ENCODE measurements around the gene RHD.
"Not testable (repeated sequence)": the region's sequence is repeated elsewhere in the genome, so short reads cannot be mapped to it uniquely, and the experiment has no call there.

Gene RHD

DNA sequence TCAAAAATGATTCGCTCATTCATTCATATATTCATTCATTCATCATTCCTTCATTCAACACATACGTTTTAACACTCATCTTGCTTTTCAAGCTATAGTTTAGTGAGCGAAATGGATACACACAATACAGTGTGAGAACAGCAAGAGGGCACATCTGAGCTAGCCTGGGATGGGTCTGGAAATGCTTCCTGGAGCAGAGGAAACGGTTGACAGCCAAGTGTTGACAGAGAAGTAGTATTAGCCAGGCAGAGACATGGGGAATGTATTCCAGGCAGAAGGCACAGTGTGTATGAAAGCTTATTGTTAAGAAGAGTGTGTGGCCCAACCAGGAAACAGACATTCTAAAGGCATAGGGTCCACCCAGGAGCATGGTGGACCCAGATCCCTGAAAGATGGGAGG is 32.6 kb downstream of the RHD start:
- not testable (repeated sequence) for DNase-seq

DNA sequence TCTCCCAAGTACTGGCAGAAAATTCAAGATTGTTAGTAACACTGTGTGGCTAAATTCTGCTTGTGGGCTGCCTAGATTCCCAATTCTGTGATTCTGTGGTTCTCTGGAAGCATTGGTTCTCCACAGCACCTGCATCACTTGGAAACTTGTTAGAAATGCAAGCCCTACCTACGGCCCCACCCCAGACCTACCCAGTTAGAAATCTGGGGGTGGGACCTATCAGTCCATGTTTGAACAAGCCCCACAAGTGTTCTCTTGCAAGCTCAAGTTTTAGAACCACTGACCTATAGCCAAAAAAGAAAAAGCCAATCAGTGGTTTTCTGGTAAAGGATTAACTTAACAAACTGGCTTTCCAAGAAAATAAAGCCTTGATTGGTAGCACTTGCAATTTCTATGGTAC is 35.9 kb downstream of the RHD start:
- DNase-seq = not testable (repeated sequence)

DNA sequence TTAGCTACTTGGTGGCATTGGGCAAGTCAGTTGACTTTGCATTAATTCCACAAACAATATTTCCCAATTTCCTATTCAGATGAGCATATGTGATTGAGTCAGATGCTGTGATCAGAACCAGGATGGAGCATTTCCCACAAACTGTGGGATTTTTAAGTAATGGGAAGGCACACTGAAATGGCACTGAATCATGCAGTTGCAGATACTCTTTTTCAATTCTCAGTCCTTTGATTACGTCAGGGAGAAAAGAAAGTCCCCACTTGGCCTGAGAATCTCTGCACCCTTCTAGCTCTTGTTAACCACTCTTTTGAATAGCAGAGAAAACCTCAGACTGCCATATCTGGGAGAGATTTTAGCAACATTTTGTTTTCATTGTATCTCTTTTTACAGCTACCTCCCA is 36.8 kb downstream of the RHD start:
- DNase-seq = not testable (repeated sequence)

DNA sequence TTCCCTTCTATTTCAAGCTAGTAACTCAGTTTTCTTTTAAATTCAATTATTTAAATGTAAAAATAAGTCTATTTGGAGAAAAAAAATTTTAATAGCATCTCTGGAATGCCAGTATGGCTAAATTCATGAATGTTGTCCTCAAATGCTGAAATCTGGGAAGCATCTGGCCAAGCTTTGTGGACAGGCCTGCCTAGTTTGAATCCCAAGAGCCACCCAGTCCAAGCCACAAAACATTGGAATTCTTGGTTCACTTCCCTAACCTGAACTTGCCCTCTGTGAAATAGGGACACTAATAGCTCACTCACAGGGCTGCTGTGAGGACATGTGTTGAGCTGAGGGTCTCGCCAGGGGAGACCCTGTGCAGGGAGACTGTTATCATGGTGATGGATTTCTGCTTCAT is 37.2 kb downstream of the RHD start:
- not testable (repeated sequence) for DNase-seq

DNA sequence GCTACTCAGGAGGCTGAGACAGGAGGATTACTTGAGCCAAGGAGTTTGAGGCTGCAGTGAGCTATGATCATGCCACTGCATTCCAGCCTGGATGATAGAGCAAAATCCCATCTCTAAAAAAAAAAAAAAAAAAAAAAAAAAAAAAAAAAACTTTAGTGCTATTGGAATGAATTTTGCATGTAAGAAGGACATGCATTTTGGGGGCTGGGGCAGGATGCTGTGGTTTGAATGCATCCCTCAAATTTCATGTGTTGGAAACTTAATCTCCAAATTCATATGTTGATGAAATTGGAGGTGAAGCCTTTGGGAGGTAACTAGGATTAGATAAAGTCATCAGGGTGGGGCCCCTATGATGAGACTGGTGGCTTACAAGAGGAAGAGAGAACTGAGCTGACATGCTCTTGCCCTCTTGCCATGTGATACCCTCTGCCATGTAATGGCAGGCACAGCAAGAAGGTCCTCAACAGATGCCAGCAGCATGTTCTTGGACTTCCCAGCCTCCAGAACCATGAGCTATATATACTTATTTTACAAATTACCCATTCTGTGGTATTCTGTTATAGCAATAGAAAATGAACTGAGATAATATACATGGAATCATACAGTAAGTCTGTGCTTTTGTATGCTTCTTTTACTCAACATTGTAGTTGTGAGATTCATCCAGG is 40.6 kb downstream of the RHD start:
- DNase-seq = not testable (repeated sequence)

- peak in 15 of 56 donors; percentile 0 to 74 (median 24) for DNase-seq
Measured at GRCh38 chr1:25320314-25320938, 48.1 kb downstream of the RHD start.

DNA sequence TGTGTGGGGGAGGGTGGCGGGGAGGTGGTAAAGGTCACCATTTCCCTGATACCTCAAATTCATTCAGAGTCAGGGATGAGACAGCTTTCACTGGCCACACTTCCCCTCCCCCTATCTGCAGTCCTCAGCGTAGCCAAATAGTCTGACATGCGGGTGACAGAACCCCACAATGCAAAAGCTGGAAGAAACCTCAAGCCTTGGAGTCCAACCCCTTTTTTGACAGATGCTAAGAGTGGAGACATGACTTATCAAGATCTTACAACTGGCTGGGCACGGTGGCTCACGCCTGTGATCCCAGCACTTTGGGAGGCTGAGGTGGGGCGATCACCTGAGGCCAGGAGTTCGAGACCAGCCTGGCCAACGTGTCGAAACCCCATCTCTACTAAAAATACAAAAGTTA is 49.8 kb downstream of the RHD start:
- not testable (repeated sequence) for DNase-seq

GRCh38 chr1:25324407-25324806 is 52.1 kb downstream of the RHD start:
- DNase-seq = not testable (repeated sequence)

DNA sequence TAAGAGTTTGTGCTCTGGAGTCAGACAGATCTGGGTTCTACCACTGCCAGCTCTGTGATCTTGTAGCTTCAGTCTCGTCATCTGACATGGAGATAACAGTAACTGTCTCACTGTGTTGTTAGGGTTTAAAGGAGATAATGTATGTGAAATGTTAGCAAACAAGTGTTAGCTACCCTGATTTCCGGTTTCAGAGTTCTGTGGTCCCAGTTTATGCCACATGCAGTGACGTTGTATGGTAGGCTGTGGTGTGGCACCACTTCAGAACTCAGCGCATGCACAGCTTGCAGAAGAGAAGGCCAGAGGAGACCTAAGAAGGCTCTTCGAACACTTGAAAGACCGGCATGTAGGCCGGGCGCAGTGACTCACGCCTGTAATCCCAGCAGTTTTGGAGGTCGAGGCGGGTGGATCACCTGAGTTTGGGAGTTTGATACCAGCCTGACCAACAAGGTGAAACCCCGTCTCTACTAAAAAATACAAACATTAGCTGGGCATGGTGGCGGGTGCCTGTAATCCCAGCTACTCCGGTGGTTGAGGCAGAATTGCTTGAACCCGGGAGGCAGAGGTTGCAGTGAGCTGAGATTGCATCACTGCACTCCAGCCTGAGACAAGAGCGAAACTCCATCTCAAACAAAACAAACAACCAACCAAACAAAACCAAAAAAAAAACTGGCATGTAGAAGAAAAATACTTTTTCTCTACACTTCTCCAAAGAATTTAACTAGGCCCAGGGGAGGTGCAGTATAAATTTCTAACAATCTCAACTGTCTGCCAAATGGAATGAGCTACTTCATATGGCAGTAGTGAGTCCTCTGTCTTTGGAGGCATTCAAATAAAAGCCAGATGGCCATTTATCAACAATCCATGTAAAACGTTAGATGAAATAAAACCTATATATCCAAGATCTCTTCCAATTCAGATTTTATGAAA is 55.8 kb downstream of the RHD start:
- DNase-seq = not testable (repeated sequence)

GRCh38 chr1:25328791-25329185 is 56.5 kb downstream of the RHD start:
- DNase-seq = not testable (repeated sequence)

- DNase-seq = not testable (repeated sequence)
Measured at GRCh38 chr1:25329336-25329735, 57.0 kb downstream of the RHD start.

DNA sequence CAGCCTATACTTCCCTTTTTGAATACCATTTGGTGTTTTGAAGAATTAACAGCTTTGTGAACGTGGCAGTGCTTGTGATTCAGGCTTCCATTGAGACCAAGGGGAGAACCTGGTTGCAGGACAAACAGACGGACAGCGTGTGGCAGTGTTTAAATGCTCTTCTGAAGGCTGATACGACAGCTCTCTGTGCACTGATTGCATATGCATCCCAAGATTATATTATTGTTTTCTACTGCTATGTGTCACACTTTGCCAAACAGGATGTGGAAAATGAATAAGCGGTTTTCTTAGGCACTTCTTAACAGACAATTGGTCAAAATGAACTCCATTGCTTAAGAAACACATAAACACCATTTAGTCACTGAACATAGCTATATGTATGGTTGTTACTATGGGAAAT is 57.6 kb downstream of the RHD start:
- not testable (repeated sequence) for DNase-seq

DNA sequence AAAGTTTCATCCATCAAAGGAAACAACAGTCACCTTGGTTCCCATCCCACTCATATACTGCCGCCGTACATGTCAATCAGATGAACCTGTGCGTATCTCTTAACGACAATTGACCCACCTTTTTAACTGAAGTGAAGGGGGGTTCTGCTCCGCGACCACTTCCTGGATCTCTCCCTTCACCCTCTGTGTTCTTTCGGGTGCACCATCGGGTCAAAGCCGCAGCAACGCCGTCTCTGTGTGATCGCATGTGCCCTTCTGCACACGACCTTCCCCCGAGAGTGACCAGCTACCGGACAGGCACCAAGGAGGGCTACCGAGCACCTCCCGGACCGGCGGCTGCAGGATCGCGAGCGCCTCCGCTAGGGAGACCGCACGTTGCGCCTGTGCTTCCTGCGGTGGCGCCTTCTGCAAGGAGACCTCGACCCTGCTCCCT is 64.6 kb downstream of the RHD start:
- DNase-seq = peak in 1 of 56 donors; percentile 2

DNA sequence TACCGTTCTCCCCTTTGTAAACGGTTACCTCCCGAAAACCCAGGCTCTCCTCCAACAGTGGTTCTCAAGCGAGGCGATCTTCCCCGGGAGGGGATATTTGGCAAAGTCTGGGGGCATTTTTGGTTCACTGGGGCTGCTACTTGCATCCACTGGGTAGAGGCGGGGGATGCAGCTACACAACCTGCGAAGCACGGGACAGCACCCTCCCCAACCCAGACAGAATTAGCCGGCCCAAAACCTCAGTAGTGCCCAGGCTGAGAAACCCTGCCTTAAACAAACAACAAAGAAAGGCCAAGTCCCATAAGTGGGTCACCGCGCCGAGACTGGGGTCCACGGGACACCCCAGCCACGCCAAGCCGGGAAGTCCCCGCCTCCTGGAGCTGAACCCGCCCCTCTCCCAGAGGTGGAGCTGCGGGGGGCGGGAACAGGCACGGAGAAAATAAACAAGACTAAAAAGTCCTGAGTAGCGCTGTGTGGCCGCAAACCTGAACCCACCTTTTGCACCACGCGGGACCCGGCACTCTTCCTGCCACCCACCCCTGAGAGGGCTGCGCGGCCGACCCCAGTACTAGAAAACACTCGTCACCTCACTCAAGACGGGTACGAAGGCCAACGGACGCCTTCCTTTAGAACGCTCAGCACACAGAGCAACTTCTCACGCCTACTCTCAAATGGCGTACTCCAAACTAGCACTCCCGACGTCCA is 65.3 kb downstream of the RHD start:
- DNase-seq = not testable (repeated sequence)

GRCh38 chr1:25338188-25338981 is 66.1 kb downstream of the RHD start, which contains the start of gene TMEM50A:
Gene TMEM50A (plus strand): TSS chr1:25338334. CDS start chr1:25340487, 2,153 bp downstream.
- DNase-seq = peak in 54 of 56 donors; percentile 42 to 92 (median 84)

DNA sequence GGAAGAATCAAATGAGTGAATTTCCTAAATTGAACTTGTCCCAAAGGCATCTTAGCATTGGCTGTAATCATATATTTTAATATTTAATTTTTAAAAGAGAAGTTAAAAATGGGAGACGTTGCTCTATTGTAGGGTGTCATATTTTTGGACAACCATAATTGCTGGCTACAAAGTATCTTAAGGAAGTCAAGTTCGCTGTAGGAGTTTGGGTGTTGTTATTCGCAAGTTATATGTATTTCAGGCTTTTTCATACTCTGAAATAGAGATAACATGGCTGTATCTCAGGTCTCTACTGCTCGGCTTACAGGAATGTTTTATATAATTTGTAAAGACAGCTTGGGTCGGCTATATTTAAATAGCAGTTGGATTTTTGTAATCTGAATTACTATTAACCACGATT is 66.7 kb downstream of the RHD start:
- DNase-seq = no peak

DNA sequence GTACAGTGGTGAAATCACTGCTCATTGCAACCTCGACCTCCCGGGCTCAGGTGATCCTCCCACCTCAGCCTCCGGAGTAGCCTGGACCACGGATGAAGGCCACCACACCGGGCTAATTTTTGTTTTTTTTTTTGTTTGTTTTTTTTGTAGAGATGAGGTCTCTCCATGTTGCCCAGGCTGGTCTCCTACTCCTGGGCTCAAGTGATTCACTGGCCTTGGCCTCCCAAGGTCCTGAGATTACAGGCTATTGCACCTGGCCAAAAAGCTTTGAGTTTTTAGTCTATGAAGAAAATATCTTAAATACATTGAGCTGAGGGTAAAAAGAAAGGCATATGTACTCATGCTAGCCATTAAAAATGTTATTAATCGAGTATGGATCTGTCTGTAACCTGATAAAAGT is 69.4 kb downstream of the RHD start:
- no peak for DNase-seq

DNA sequence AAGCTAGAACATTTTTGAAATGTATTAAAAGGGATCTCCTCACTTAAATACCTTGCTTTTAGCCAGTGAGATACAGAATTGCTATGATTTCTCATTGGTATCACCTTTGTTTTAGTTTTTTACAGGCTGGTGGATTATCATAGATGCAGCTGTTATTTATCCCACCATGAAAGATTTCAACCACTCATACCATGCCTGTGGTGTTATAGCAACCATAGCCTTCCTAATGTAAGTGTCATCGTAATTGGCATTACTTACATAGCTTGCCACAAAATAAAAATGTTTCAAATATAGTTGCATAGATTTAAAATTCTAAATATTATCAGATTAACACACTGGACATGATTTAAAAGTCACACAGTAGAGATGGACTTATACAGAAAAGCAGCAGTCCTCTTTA is 70.5 kb downstream of the RHD start:
- DNase-seq = no peak

GRCh38 chr1:25343872-25344271 is 71.6 kb downstream of the RHD start:
- no peak for DNase-seq

GRCh38 chr1:25347556-25347955 is 75.2 kb downstream of the RHD start:
- no peak for DNase-seq
